Lung (tissue), 12 donors: ENCODE results near the gene HDAC4. TPM values are rescaled to one million over a fixed set of nuclear protein-coding genes. Genes with fewer than 3 reads are reported as not detected.

Experiments
- ATAC-seq: fragments of 200-7000 bp; cut with Tn5 transposase; one replicate; pipeline ENCODE4 v1.9.1; 2020; ENCODE audit warnings: moderate number of reproducible peaks; ENCODE audit not compliant: insufficient read depth, low FRiP score
- DNase-seq, 3 donors: peaks; one replicate each; pipeline ENCODE4 v3.0.0-alpha.2; 2013 to 2017
- H3K27ac ChIP-seq, 2 donors: one replicate each; pipeline ENCODE4 v1.5.1; 2013; ENCODE audit warnings: mild to moderate bottlenecking in 2 of 2, moderate library complexity in 2 of 2, control low read depth in 1 of 2, inconsistent platforms in 1 of 2, low read depth in 1 of 2, low read length in 1 of 2
- H3K27me3 ChIP-seq, 3 donors: one replicate each; pipeline ENCODE4 v1.5.1; 2013; ENCODE audit warnings: low read length in 2 of 3; ENCODE audit not compliant: control insufficient read depth in 3 of 3, insufficient read depth in 3 of 3
- H3K36me3 ChIP-seq, 4 donors: one replicate each; pipeline ENCODE4 v1.5.1; 2013; ENCODE audit warnings: low read length in 4 of 4, mild to moderate bottlenecking in 1 of 4, moderate library complexity in 1 of 4; ENCODE audit not compliant: control insufficient read depth in 4 of 4, insufficient read depth in 4 of 4
- H3K4me1 ChIP-seq, 5 donors: one replicate each; pipeline ENCODE4 v1.5.1; 2013; ENCODE audit warnings: low read length in 5 of 5, mild to moderate bottlenecking in 2 of 5, moderate library complexity in 1 of 5; ENCODE audit not compliant: control insufficient read depth in 5 of 5, insufficient read depth in 5 of 5
- H3K4me3 ChIP-seq: one replicate; pipeline ENCODE4 v1.5.1; 2013; ENCODE audit warnings: mild to moderate bottlenecking, control low read depth, moderate library complexity
- H3K9ac ChIP-seq, 2 donors: one replicate each; pipeline ENCODE4 v1.5.1; 2013; ENCODE audit warnings: low read length in 2 of 2, control low read depth in 1 of 2; ENCODE audit not compliant: insufficient read depth in 1 of 2
- H3K9me3 ChIP-seq, 4 donors: one replicate each; pipeline ENCODE4 v1.5.1; 2013; ENCODE audit warnings: low read length in 3 of 4, mild to moderate bottlenecking in 1 of 4, moderate library complexity in 1 of 4; ENCODE audit not compliant: control insufficient read depth in 4 of 4, insufficient read depth in 3 of 4
- WGBS, 2 donors: extraction: QIAGEN DNeasy Blood & Tissue Kit; methylation state at CpG; one replicate each; pipeline ENCODE4 v1.1.7; 2013; 5-methylcytosine and 5-hydroxymethylcytosine counted together
- polyA plus RNA-seq, 2 donors: library from polyadenylated mRNA; stranded (reverse); fragments of 200-250 nt; gene quantifications; one replicate each; pipeline ENCODE4 v1.2.1, GENCODE V29; 2013
- total RNA-seq, 2 donors: library from RNA; depleted of rRNA in 1 of 2; stranded (reverse); fragments of >200 nt in 1 of 2; gene quantifications; one replicate each; pipeline ENCODE4 v1.2.1, GENCODE V29; 2014 to 2021
- TF ChIP-seq, protein P1 (sequence below): IDR thresholded peaks from 2 replicates; pipeline ENCODE4 v1.5.1; 2012; ENCODE audit warnings: mild to moderate bottlenecking; ENCODE audit errors: control extremely low read depth, extremely low read depth
- donor health status: control.
- donor health status: control.
- donor health status: Bipolar disorder and iron deficiency.
- donor health status: healthy.
- donor health status: DM: yes; HTN: yes; CAD: no.

The HDAC4 gene
- total and polyA plus RNA-seq, 4 donors = 6.9 to 47.7 (median 20.7) TPM

DNA sequence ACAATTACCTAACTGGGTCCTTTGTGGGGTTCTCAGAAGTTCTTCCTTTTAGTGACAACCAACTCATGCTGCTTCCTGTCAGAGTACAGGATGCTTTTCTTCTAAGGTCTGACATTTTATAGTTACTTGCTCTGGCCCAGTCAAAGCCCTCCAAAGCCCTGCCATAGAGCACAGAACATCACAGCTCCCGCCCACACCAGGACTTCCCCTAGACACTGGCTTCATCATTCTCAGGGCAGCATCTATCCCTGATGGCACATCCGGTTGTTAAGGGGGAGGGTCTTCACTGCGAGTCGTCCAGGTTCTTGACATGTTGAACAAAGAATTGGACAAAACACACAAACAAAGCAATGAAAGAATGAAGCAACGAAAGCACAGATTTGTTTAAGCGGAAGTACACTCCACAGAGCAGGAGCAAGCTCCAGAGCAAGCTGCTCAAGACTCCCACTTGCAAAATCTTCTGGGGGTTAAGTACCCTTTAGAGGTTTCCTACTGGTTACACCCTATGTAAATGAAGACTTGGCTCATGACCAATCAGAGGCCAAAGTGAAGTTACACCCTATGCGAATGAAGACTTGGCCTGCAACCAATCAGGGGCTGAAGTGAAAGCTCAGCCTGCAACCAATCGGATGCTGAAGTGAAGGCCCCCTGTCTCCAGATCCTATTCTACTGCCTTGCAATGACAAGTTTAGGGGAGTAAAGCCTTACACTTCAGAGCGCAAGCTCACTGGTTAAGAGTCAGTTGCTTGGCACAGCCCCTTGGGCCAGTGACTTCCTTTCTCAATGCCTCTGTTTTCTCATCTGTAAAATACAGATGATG lies 79.0 kb downstream of the HDAC4 start:
- no peak overlapping the region for H3K27ac ChIP-seq
- no peaks in the 10 kb centered on the region for H3K36me3 ChIP-seq
- 87 to 91% methylated on average over 9 of the region's 9 CpGs for WGBS, 2 donors
- ATAC-seq (no peak), DNase-seq (peak in 1 of 3 donors; percentile 5)
- H3K9me3 ChIP-seq = no peaks in the 10 kb centered on the region
- no peaks in the 10 kb centered on the region for H3K27me3 ChIP-seq
- H3K9ac ChIP-seq = no peak overlapping the region
- H3K4me1 ChIP-seq = peaks cover 5 to 29% (median 13%) of the 10 kb centered on the region in 5 donors
- H3K4me3 ChIP-seq = no peak overlapping the region
- TF ChIP-seq, protein P1, sequence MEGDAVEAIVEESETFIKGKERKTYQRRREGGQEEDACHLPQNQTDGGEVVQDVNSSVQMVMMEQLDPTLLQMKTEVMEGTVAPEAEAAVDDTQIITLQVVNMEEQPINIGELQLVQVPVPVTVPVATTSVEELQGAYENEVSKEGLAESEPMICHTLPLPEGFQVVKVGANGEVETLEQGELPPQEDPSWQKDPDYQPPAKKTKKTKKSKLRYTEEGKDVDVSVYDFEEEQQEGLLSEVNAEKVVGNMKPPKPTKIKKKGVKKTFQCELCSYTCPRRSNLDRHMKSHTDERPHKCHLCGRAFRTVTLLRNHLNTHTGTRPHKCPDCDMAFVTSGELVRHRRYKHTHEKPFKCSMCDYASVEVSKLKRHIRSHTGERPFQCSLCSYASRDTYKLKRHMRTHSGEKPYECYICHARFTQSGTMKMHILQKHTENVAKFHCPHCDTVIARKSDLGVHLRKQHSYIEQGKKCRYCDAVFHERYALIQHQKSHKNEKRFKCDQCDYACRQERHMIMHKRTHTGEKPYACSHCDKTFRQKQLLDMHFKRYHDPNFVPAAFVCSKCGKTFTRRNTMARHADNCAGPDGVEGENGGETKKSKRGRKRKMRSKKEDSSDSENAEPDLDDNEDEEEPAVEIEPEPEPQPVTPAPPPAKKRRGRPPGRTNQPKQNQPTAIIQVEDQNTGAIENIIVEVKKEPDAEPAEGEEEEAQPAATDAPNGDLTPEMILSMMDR = no peak

DNA sequence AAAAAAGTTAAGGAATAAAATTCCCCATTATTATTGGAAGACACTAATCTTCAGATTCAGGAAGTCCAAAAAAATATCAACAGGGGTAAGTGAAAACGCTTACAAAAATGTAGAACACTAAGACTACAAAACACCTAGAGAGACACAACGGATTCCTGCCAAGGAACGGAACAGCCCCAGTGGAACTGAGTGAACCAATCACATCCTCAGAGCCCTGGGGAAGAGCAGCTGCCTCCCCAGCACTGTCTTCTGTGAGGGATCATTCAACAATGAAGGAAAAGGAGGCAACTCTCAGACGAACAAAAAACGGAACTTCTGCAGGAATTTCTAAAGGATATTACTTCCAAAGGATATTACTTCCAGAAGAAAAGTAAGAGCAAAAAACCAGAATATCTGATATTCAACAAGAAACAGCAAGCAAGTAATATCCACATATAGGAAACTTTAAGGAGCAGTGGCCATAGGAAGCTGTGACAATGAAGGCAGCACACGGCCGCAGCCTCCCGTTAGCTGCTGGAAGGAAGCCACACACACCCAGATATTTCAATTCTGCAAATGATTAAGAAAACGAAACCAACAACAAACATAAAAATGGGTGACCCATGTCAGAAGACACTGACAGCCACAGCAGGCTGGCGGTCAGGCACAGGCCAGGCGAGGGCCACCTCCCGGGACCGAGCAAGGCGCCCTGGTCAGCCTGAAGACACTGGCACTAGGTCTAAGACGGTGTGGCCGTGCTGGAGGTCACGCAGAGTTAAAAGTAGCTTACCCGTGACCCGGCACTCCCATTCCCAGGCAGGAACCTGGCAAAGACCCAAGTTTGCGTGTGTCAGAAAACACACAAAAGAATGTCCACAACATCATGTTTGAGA lies 81.8 kb downstream of the HDAC4 start:
- Histone ChIP-seq H3K27ac (peak overlapping the region in 1 of 2 donors; percentile 76), H3K27me3 (no peaks in the 10 kb centered on the region), H3K4me3 (no peak overlapping the region), H3K9ac (peak overlapping the region in 1 of 2 donors; percentile 56), H3K36me3 (no peaks in the 10 kb centered on the region), H3K4me1 (peaks cover 5 to 33% (median 16%) of the 10 kb centered on the region in 5 donors), H3K9me3 (no peaks in the 10 kb centered on the region)
- ATAC-seq (peak; percentile 29), DNase-seq (peak; percentile 44 to 78 (median 70))
- 52 to 59% methylated on average over 20 of the region's 20 CpGs for WGBS, 2 donors
- TF ChIP-seq, protein P1 = no peak

DNA sequence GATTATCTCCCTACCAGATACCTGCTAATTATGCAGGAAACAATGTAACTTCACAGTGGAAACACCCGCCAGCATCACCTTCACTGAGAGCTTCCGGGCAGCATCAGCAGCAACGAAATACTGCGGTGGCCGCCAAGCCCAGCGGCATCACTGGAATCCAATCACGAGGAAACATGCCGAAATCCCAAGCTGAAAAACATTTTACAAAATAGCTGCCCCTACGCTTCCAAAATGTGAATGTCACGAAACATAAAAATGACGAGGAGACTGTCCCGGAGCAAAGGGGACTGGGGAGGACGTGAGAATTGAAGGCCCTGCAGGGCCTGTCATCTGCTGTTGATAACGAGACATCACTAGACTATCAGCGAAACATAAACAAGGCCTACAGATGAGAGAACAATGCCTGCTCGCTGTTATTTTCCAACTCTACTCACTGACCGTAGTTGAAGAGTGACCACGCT lies 82.6 kb downstream of the HDAC4 start:
- H3K9ac ChIP-seq = peak overlapping the region in 1 of 2 donors; percentile 10
- ATAC-seq (no peak), DNase-seq (peak; percentile 51 to 66 (median 65))
- H3K4me1 ChIP-seq = peaks cover 5 to 35% (median 16%) of the 10 kb centered on the region in 5 donors
- H3K27ac ChIP-seq = no peak overlapping the region
- TF ChIP-seq, protein P1 = no peak
- H3K9me3 ChIP-seq = no peaks in the 10 kb centered on the region
- no peak overlapping the region for H3K4me3 ChIP-seq
- H3K27me3 ChIP-seq = no peaks in the 10 kb centered on the region
- WGBS, 2 donors = 87 to 91% methylated on average over 18 of the region's 18 CpGs
- no peaks in the 10 kb centered on the region for H3K36me3 ChIP-seq
